WTC11 (cell line): ENCODE measurements around the gene FOXO1. TPM values are rescaled to one million over a fixed set of nuclear protein-coding genes. Genes with fewer than 3 reads are reported as not detected.

Experiments used
- ATAC-seq: fragments of 200-7000 bp; cut with Tn5 transposase; 2 replicates; pipeline ENCODE4 v1.10.0; 2021; ENCODE audit warnings: mild to moderate bottlenecking, moderate library complexity
- CTCF ChIA-PET: fragments of 300-600 bp; sonication (Branson Sonifier 250); formaldehyde crosslinking; loops from one replicate; lab custom pipeline; 2021; ENCODE audit warnings: antibody characterized with exemption; lab: Charles Lee
- POLR2A ChIA-PET: fragments of 350-600 bp; sonication (Branson Sonifier 250); formaldehyde crosslinking; loops from one replicate; lab custom pipeline; 2021; ENCODE audit warnings: antibody characterized with exemption; lab: Charles Lee
- DNase-seq: peaks from one replicate; pipeline ENCODE4 v3.0.0; 2021; ENCODE audit warnings: low spot score
- H3K27ac Mint-ChIP-seq: 2 replicates; pipeline ENCODE4 v1.8.0; 2021; ENCODE audit warnings: mixed read lengths
- H3K27me3 Mint-ChIP-seq: 2 replicates; pipeline ENCODE4 v1.8.0; 2021; ENCODE audit warnings: low read depth, mild to moderate bottlenecking, moderate library complexity, mixed read lengths
- H3K36me3 Mint-ChIP-seq: 2 replicates; pipeline ENCODE4 v1.8.0; 2021; ENCODE audit warnings: mixed read lengths
- H3K4me1 Mint-ChIP-seq: 2 replicates; pipeline ENCODE4 v1.8.0; 2022; ENCODE audit warnings: mixed read lengths
- H3K4me3 Mint-ChIP-seq: 2 replicates; pipeline ENCODE4 v1.8.0; 2021; ENCODE audit warnings: mild to moderate bottlenecking, moderate library complexity, mixed read lengths
- H3K9me3 Mint-ChIP-seq: 2 replicates; pipeline ENCODE4 v1.8.0; 2021; ENCODE audit warnings: mixed read lengths
- ARID4B ChIP-seq: sonication (generic); formaldehyde crosslinking; IDR thresholded peaks from 2 replicates; pipeline ENCODE4 v1.8.0; 2023; ENCODE audit warnings: missing genetic modification reagents, mild to moderate bottlenecking, borderline replicate concordance
- CTCF ChIP-seq: fragments of 200-600 bp; IDR thresholded peaks from 2 replicates; pipeline ENCODE4 v1.8.0; 2022; ENCODE audit warnings: antibody characterized with exemption
- E2F1 ChIP-seq: sonication (generic); formaldehyde crosslinking; IDR thresholded peaks from 2 replicates; pipeline ENCODE4 v1.8.0; 2022; ENCODE audit warnings: mild to moderate bottlenecking, missing genetic modification reagents
- ERG ChIP-seq: fragments of 250-450 bp; sonication (Bioruptor Pico); IDR thresholded peaks from 2 replicates; pipeline ENCODE4 v1.8.0; 2021; ENCODE audit warnings: mild to moderate bottlenecking
- FOXK1 ChIP-seq: sonication (generic); formaldehyde crosslinking; IDR thresholded peaks from 2 replicates; pipeline ENCODE4 v1.8.0; 2022; ENCODE audit warnings: mild to moderate bottlenecking, moderate library complexity, missing genetic modification reagents
- FOXP1 ChIP-seq: sonication (generic); formaldehyde crosslinking; IDR thresholded peaks from 2 replicates; pipeline ENCODE4 v1.8.0; 2022; ENCODE audit warnings: missing genetic modification reagents, mild to moderate bottlenecking, moderate library complexity, borderline replicate concordance
- HMGXB4 ChIP-seq: sonication (generic); formaldehyde crosslinking; IDR thresholded peaks from 2 replicates; pipeline ENCODE4 v1.8.1; 2023; ENCODE audit warnings: mild to moderate bottlenecking, moderate library complexity, missing genetic modification reagents
- JUN ChIP-seq: sonication (generic); formaldehyde crosslinking; IDR thresholded peaks from 2 replicates; pipeline ENCODE4 v1.8.0; 2023; ENCODE audit warnings: mild to moderate bottlenecking, missing genetic modification reagents
- KAT7 ChIP-seq: sonication (generic); formaldehyde crosslinking; IDR thresholded peaks from 2 replicates; pipeline ENCODE4 v1.8.1; 2023; ENCODE audit warnings: missing genetic modification reagents, mild to moderate bottlenecking, borderline replicate concordance
- MLX ChIP-seq: sonication (generic); formaldehyde crosslinking; IDR thresholded peaks from 2 replicates; pipeline ENCODE4 v1.8.1; 2023; ENCODE audit warnings: mild to moderate bottlenecking, missing genetic modification reagents, moderate library complexity
- MYBL2 ChIP-seq: sonication (generic); formaldehyde crosslinking; IDR thresholded peaks from 2 replicates; pipeline ENCODE4 v1.8.1; 2023; ENCODE audit warnings: mild to moderate bottlenecking, moderate library complexity, missing genetic modification reagents
- SOX15 ChIP-seq: fragments of 250-450 bp; sonication (Bioruptor Pico); IDR thresholded peaks from 2 replicates; pipeline ENCODE4 v1.9.0; 2021; ENCODE audit warnings: mild to moderate bottlenecking
- USF1 ChIP-seq: sonication (generic); formaldehyde crosslinking; IDR thresholded peaks from 2 replicates; pipeline ENCODE4 v1.8.0; 2022; ENCODE audit warnings: mild to moderate bottlenecking, missing genetic modification reagents
- USF2 ChIP-seq: sonication (generic); formaldehyde crosslinking; IDR thresholded peaks from 2 replicates; pipeline ENCODE4 v1.8.1; 2023; ENCODE audit warnings: mild to moderate bottlenecking, missing genetic modification reagents, moderate library complexity
- ZNF138 ChIP-seq: sonication (generic); formaldehyde crosslinking; conservative IDR thresholded peaks from 2 replicates; pipeline ENCODE4 v1.8.1; 2022; ENCODE audit warnings: mild to moderate bottlenecking, moderate library complexity, missing genetic modification reagents
- ZNF232 ChIP-seq: sonication (generic); formaldehyde crosslinking; IDR thresholded peaks from 2 replicates; pipeline ENCODE4 v1.8.0; 2022; ENCODE audit warnings: mild to moderate bottlenecking, missing genetic modification reagents
- ZNF396 ChIP-seq: fragments of 250-450 bp; sonication (Bioruptor Pico); IDR thresholded peaks from 2 replicates; pipeline ENCODE4 v1.8.0; 2021; ENCODE audit warnings: mild to moderate bottlenecking, moderate library complexity, borderline replicate concordance
- ZNF425 ChIP-seq: fragments of 250-450 bp; sonication (Bioruptor Pico); conservative IDR thresholded peaks from 2 replicates; pipeline ENCODE4 v1.9.0; 2021; ENCODE audit warnings: mild to moderate bottlenecking
- total RNA-seq: library from RNA; stranded (reverse); gene quantifications from 3 replicates; pipeline ENCODE4 v1.2.3, GENCODE V29; 2021

FOXO1 gene
- total RNA-seq, 1 experiment from 2014 or later, result 37.9 TPM

- ATAC-seq, result peak; percentile 7
- peak overlapping the region; percentile 100 for H3K27ac Mint-ChIP-seq
- ChIA-PET POLR2A (interaction anchor here (0.6 to 1.0 kb wide), 2 partner anchors 12 to 17 kb away, joined by 3 read pairs; no protein-coding TSS in a partner anchor), CTCF (interaction anchor here (2.4 kb wide), 1 partner anchor 14 kb away, joined by 11 read pairs; no protein-coding TSS in a partner anchor)
- no peaks in the 10 kb centered on the region for H3K27me3 Mint-ChIP-seq
- DNase-seq, result no peak
- H3K4me3 Mint-ChIP-seq, result peak overlapping the region; percentile 64
- peaks cover 17% of the 10 kb centered on the region for H3K36me3 Mint-ChIP-seq
- TF ChIP-seq E2F1, result no peak
- no peak for TF ChIP-seq ZNF232 (CRISPR knock-in tag)
- TF ChIP-seq USF2 (CRISPR knock-in tag), result no peak
- no peak for TF ChIP-seq ZNF396
- no peak for TF ChIP-seq JUN
- TF ChIP-seq CTCF, result no peak
- TF ChIP-seq ERG (CRISPR knock-in tag), result no peak
- no peak for TF ChIP-seq KAT7 (CRISPR knock-in tag)
- no peak for TF ChIP-seq HMGXB4 (CRISPR knock-in tag)
- no peak for TF ChIP-seq FOXK1
- TF ChIP-seq FOXP1 (CRISPR knock-in tag), result no peak
- no peak for TF ChIP-seq ZNF138 (CRISPR knock-in tag)
- no peak for TF ChIP-seq ARID4B
- TF ChIP-seq ZNF425 (CRISPR knock-in tag), result no peak
- TF ChIP-seq SOX15 (CRISPR knock-in tag), result no peak
- no peak for TF ChIP-seq MYBL2 (CRISPR knock-in tag)
- TF ChIP-seq MLX (CRISPR knock-in tag), result no peak
- no peak for TF ChIP-seq USF1 (CRISPR knock-in tag)
- peaks cover 13% of the 10 kb centered on the region for H3K9me3 Mint-ChIP-seq
- H3K4me1 Mint-ChIP-seq, result peaks cover 92% of the 10 kb centered on the region
Observed at GRCh38 chr13:40653527-40654318, 12.7 kb downstream of the FOXO1 start.
